Measurements from ENCODE around the gene SHISA9. TPM values are rescaled to one million over a fixed set of nuclear protein-coding genes. Genes with fewer than 3 reads are reported as not detected.

The SHISA9 gene
- total and polyA plus RNA-seq, 2 experiments from 2014 or later: 0.83 to 1.3 TPM

DNA sequence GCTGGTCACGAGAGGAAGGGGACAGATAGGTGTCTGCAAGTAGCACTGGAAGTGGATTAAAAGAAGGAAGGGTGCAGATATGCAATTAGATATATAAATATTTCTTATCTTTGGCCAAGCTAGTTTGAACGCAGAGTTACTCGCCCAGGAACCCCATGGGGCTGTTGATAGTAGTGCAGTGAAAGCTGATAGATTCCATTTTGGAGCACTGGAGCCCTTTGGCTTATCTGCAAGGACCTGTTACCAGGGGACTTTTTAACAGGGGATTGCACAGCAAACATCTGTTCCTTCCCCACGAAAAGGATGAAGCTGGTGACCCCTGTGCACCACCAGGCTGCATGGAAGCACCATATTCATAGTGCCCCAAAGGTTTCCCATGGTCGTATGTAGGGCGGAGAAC, 218.7 kb downstream of the SHISA9 start:
- Histone ChIP-seq H3K4me2 (no peak overlapping the region), H3K27ac (no peak overlapping the region), H3K36me3 (replicated peaks; ENCODE audit: insufficient read depth, low read depth) (no peaks in the 10 kb centered on the region), H3K9me2 (replicated peaks; ENCODE audit: insufficient read depth) (no peaks in the 10 kb centered on the region), H3K79me2 (no peaks in the 10 kb centered on the region), H3K4me1 (ENCODE audit: insufficient read depth) (no peaks in the 10 kb centered on the region), H3K27me3 (no peaks in the 10 kb centered on the region), H3K4me3 (no peak overlapping the region), H3K9me3 (ENCODE audit: low read depth) (no peaks in the 10 kb centered on the region), H4K20me1 (ENCODE audit: insufficient read depth, poor library complexity, severe bottlenecking) (no peaks in the 10 kb centered on the region), H2AFZ (no peak overlapping the region)
- 63% methylated on average over 6 of the region's 6 CpGs for WGBS (ENCODE audit: low lambda C conversion rate, missing lambda C conversion rate)
- TF ChIP-seq EZH2 (IDR thresholded peaks at IDR 0.05; ENCODE audit: borderline replicate concordance) (no peak), EZH2phosphoT487 (IDR thresholded peaks at IDR 0.05; ENCODE audit: low read depth, severe bottlenecking, unreplicated experiment) (no peak)
- TF ChIP-seq, protein P1, sequence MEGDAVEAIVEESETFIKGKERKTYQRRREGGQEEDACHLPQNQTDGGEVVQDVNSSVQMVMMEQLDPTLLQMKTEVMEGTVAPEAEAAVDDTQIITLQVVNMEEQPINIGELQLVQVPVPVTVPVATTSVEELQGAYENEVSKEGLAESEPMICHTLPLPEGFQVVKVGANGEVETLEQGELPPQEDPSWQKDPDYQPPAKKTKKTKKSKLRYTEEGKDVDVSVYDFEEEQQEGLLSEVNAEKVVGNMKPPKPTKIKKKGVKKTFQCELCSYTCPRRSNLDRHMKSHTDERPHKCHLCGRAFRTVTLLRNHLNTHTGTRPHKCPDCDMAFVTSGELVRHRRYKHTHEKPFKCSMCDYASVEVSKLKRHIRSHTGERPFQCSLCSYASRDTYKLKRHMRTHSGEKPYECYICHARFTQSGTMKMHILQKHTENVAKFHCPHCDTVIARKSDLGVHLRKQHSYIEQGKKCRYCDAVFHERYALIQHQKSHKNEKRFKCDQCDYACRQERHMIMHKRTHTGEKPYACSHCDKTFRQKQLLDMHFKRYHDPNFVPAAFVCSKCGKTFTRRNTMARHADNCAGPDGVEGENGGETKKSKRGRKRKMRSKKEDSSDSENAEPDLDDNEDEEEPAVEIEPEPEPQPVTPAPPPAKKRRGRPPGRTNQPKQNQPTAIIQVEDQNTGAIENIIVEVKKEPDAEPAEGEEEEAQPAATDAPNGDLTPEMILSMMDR (IDR thresholded peaks at IDR 0.05; ENCODE audit: poor library complexity): no peak
- DNase-seq (ENCODE audit: low spot score): no peak

DNA sequence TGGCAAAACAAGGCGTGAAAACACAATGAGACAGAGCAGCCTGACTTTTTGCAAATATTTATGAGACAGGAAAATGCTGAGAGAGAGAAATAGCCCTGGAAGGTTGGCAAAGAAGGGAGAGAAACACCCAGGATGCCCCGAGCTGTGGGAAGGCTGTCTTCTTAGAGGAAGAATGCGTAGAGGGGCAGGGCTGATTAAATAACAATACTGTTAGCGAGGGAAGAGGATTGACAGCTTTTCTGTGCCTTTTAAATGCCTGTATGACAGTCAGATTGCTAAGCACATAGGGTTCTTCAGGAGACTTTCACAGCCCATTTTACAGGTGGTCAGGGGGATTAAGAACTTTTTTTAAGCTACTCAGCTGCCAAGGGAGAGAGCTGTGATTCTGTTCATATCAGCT, 219.2 kb downstream of the SHISA9 start:
- Histone ChIP-seq H3K4me1 (ENCODE audit: insufficient read depth) (no peaks in the 10 kb centered on the region), H3K4me2 (no peak overlapping the region), H2AFZ (no peak overlapping the region), H3K36me3 (replicated peaks; ENCODE audit: insufficient read depth, low read depth) (no peaks in the 10 kb centered on the region), H3K9me3 (ENCODE audit: low read depth) (no peaks in the 10 kb centered on the region), H4K20me1 (ENCODE audit: insufficient read depth, poor library complexity, severe bottlenecking) (no peaks in the 10 kb centered on the region), H3K27ac (no peak overlapping the region), H3K79me2 (no peaks in the 10 kb centered on the region), H3K4me3 (no peak overlapping the region), H3K27me3 (no peaks in the 10 kb centered on the region), H3K9me2 (replicated peaks; ENCODE audit: insufficient read depth) (no peaks in the 10 kb centered on the region)
- no peak for TF ChIP-seq EZH2 (IDR thresholded peaks at IDR 0.05; ENCODE audit: borderline replicate concordance)
- TF ChIP-seq, protein P1 (IDR thresholded peaks at IDR 0.05; ENCODE audit: poor library complexity): no peak
- no peak for TF ChIP-seq EZH2phosphoT487 (IDR thresholded peaks at IDR 0.05; ENCODE audit: low read depth, severe bottlenecking, unreplicated experiment)
- 67% methylated on average over 4 of the region's 4 CpGs for WGBS (ENCODE audit: low lambda C conversion rate, missing lambda C conversion rate)
- DNase-seq (ENCODE audit: low spot score): no peak

DNA sequence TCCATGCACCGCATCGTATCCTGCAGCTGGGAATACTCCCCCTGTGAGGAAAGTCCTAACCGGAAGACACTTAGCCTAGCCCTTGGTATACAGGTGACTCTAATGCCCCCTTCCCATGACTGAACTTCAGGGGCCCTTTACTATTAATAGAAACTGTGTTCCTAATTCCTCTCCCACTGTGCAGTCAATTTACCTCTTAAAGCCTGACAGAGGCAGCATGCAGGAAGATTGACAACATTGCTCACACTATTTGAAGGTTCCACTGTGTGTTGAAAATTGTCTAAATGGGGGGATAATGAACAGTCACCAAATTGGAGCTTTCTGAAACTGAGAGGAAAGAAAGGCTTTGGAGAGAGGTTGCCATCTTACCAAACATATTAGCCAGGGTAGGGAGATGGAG, 222.6 kb downstream of the SHISA9 start:
- Histone ChIP-seq H3K27ac (no peak overlapping the region), H3K9me2 (replicated peaks; ENCODE audit: insufficient read depth) (no peaks in the 10 kb centered on the region), H4K20me1 (ENCODE audit: insufficient read depth, poor library complexity, severe bottlenecking) (no peaks in the 10 kb centered on the region), H3K9me3 (ENCODE audit: low read depth) (no peaks in the 10 kb centered on the region), H2AFZ (no peak overlapping the region), H3K27me3 (no peaks in the 10 kb centered on the region), H3K4me3 (no peak overlapping the region), H3K4me2 (no peak overlapping the region), H3K79me2 (no peaks in the 10 kb centered on the region), H3K4me1 (ENCODE audit: insufficient read depth) (no peaks in the 10 kb centered on the region), H3K36me3 (replicated peaks; ENCODE audit: insufficient read depth, low read depth) (no peaks in the 10 kb centered on the region)
- no peak for TF ChIP-seq EZH2phosphoT487 (IDR thresholded peaks at IDR 0.05; ENCODE audit: low read depth, severe bottlenecking, unreplicated experiment)
- no peak for TF ChIP-seq EZH2 (IDR thresholded peaks at IDR 0.05; ENCODE audit: borderline replicate concordance)
- TF ChIP-seq, protein P1 (IDR thresholded peaks at IDR 0.05; ENCODE audit: poor library complexity): no peak
- 100% methylated on average over 3 of the region's 3 CpGs for WGBS (ENCODE audit: low lambda C conversion rate, missing lambda C conversion rate)
- no peak for DNase-seq (ENCODE audit: low spot score)

DNA sequence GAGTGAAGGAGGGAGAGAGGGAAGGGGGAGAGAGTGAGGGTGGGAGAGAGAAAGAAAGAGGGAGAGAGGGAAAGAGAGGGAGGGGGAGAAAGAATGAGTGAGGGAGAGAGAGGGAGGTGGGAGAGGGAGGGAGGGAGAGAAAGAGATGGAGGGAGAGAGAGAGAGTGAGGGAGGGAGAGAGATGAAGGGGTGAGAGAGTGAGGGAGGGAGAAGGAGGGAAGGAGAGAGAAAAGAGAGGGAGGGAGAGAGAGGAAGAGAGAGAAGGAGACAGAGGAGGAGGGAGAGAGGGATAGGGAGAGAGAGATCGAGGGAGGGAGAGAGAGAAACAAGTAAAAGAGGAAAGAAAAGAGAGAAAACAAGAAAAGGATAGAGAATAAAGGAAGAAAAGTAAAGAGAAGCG, 225.7 kb downstream of the SHISA9 start:
- no peak overlapping the region for H3K4me3 ChIP-seq
- H3K4me2 ChIP-seq: no peak overlapping the region
- H3K79me2 ChIP-seq: no peaks in the 10 kb centered on the region
- no peak overlapping the region for H3K27ac ChIP-seq
- H2AFZ ChIP-seq: no peak overlapping the region
- no peaks in the 10 kb centered on the region for H3K4me1 ChIP-seq (ENCODE audit: insufficient read depth)
- no peaks in the 10 kb centered on the region for H3K36me3 ChIP-seq (replicated peaks; ENCODE audit: insufficient read depth, low read depth)
- no peaks in the 10 kb centered on the region for H3K27me3 ChIP-seq
- TF ChIP-seq, protein P1 (IDR thresholded peaks at IDR 0.05; ENCODE audit: poor library complexity): no peak
- TF ChIP-seq EZH2 (IDR thresholded peaks at IDR 0.05; ENCODE audit: borderline replicate concordance) (no peak), EZH2phosphoT487 (IDR thresholded peaks at IDR 0.05; ENCODE audit: low read depth, severe bottlenecking, unreplicated experiment) (no peak)
- DNase-seq (ENCODE audit: low spot score): no peak
- no peaks in the 10 kb centered on the region for H3K9me3 ChIP-seq (ENCODE audit: low read depth)
- H3K9me2 ChIP-seq (replicated peaks; ENCODE audit: insufficient read depth): no peaks in the 10 kb centered on the region
- 63% methylated on average over 2 of the region's 2 CpGs for WGBS (ENCODE audit: low lambda C conversion rate, missing lambda C conversion rate)
- H4K20me1 ChIP-seq (ENCODE audit: insufficient read depth, poor library complexity, severe bottlenecking): no peaks in the 10 kb centered on the region

All from hepatocyte (in vitro differentiated cells).